AG04449 (cell line): ENCODE results near the gene ZNF24.
A peak's percentile ranks its signal among the peaks of the same experiment; 100 is the strongest.

ENCODE experiments used
- CTCF ChIA-PET: fragments of 350-600 bp; formaldehyde crosslinking; extraction: SDS; loops from one replicate; lab custom pipeline; 2021; ENCODE audit warnings: antibody characterized with exemption; lab: Yijun Ruan, JAX
- POLR2A ChIA-PET: fragments of 400-600, 350-600 bp; formaldehyde crosslinking; extraction: SDS; loops from one replicate; lab custom pipeline; 2020; ENCODE audit warnings: antibody characterized with exemption, inconsistent platforms; lab: Yijun Ruan, JAX
- DNase-seq: peaks from one replicate; pipeline ENCODE4 v3.0.0-alpha.2; 2010; ENCODE audit warnings: low read depth, low spot score
- H3K4me3 ChIP-seq: 2 replicates; pipeline ENCODE4 v1.5.1; 2011; ENCODE audit warnings: low read depth, mild to moderate bottlenecking, control low read depth, low read length
- CTCF ChIP-seq: IDR thresholded peaks from one replicate; pipeline ENCODE4 v1.5.1; 2011; ENCODE audit warnings: mild to moderate bottlenecking, moderate library complexity, low read length, control low read depth, inconsistent platforms; ENCODE audit not compliant: insufficient read depth; ENCODE audit errors: missing control alignments

ZNF24 gene

GRCh38 chr18:35376742-35377695 lies 32.8 kb upstream of the ZNF24 start, which contains the start of gene ZNF396:
Gene ZNF396, minus strand, starts transcription at chr18:35377337. Its CDS starts 3,045 bp downstream, at chr18:35374292.
- CTCF ChIA-PET = interaction anchor here (0.8 to 5.9 kb wide), 2 partner anchors 8 to 9 kb away, joined by 5 to 45 read pairs; no protein-coding TSS in a partner anchor
- POLR2A ChIA-PET = no interaction called here

GRCh38 chr18:35376393-35376741 lies 32.1 kb upstream of the ZNF24 start:
- TF ChIP-seq CTCF = no peak
- ChIA-PET POLR2A (no interaction called here), CTCF (interaction anchor here (5.9 kb wide), 1 partner anchor 8 kb away, joined by 45 read pairs; no protein-coding TSS in a partner anchor)
- no peak for DNase-seq
- peak overlapping the region; percentile 69 for H3K4me3 ChIP-seq

More at GRCh38 chr18:35376742-35377695, 32.8 kb upstream of the ZNF24 start, which contains the start of gene ZNF396:
- DNase-seq = no peak
- TF ChIP-seq CTCF = no peak
- peak within 1 kb of the TSS; percentile 69 for H3K4me3 ChIP-seq

GRCh38 chr18:35374708-35375107 lies 30.5 kb upstream of the ZNF24 start:
- no peak for DNase-seq
- H3K4me3 ChIP-seq = no peak overlapping the region
- TF ChIP-seq CTCF = no peak
- ChIA-PET POLR2A (interaction anchor here (0.6 kb wide), 1 partner anchor 82 kb away, joined by 3 read pairs; no protein-coding TSS in a partner anchor), CTCF (interaction anchor here (1.7 to 5.9 kb wide), 2 partner anchors 10 to 20 kb away, joined by 7 to 45 read pairs; no protein-coding TSS in a partner anchor)

- CTCF ChIA-PET = interaction anchor here (5.9 kb wide), 1 partner anchor 13 kb away, joined by 45 read pairs; no protein-coding TSS in a partner anchor
- no peak for DNase-seq
- POLR2A ChIA-PET = no interaction called here
- H3K4me3 ChIP-seq = no peak overlapping the region
- TF ChIP-seq CTCF = no peak
Observed at GRCh38 chr18:35371412-35372195, 27.4 kb upstream of the ZNF24 start.

GRCh38 chr18:35369126-35369525 lies 24.9 kb upstream of the ZNF24 start:
- ChIA-PET POLR2A (no interaction called here), CTCF (interaction anchor here (1.4 to 3.1 kb wide), 3 partner anchors 12 to 17 kb away, joined by 4 to 11 read pairs (median 10); no protein-coding TSS in a partner anchor)
- no peak for TF ChIP-seq CTCF
- H3K4me3 ChIP-seq = no peak overlapping the region
- DNase-seq = no peak
